Spleen (tissue), 11 donors: Measurements from ENCODE around the gene SYDE2. TPM values are rescaled to one million over a fixed set of nuclear protein-coding genes. Genes with fewer than 3 reads are reported as not detected.
"Not testable (repeated sequence)": the region's sequence is repeated elsewhere in the genome, so short reads cannot be mapped to it uniquely, and the experiment has no call there.

Experiments used
- DNase-seq: peaks from one replicate; pipeline ENCODE4 v3.0.0-alpha.2; 2020
- H3K27ac ChIP-seq, 8 donors: fragments of 200-600 bp; sonication (generic) in 7 of 8; 1 replicate in 4 of 8; 2 replicates in 4 of 8; pipeline versions ENCODE4 v1.5.0 to v1.8.0; 2016 to 2021; ENCODE audit warnings: inconsistent platforms in 4 of 8, mild to moderate bottlenecking in 4 of 8, moderate library complexity in 1 of 8
- H3K27me3 ChIP-seq, 7 donors: fragments of 200-600 bp; sonication (generic) in 6 of 7; replicated peaks in 1 of 7; 1 replicate in 4 of 7; 2 replicates in 3 of 7; pipeline versions ENCODE4 v1.5.0 to v1.8.0; 2016 to 2021; ENCODE audit warnings: inconsistent platforms in 3 of 7, mild to moderate bottlenecking in 1 of 7
- H3K36me3 ChIP-seq, 6 donors: fragments of 200-600 bp; sonication (generic) in 5 of 6; 1 replicate in 4 of 6; 2 replicates in 2 of 6; pipeline versions ENCODE4 v1.5.0 to v1.8.0; 2016 to 2021; ENCODE audit warnings: inconsistent platforms in 2 of 6
- H3K4me1 ChIP-seq, 6 donors: fragments of 200-600 bp; sonication (generic) in 5 of 6; 1 replicate in 3 of 6; 2 replicates in 3 of 6; pipeline versions ENCODE4 v1.5.0 to v1.8.0; 2016 to 2021; ENCODE audit warnings: inconsistent platforms in 3 of 6
- H3K4me3 ChIP-seq, 8 donors: fragments of 200-600 bp; sonication (generic) in 7 of 8; 1 replicate in 4 of 8; 2 replicates in 4 of 8; pipeline versions ENCODE4 v1.5.0 to v1.8.0; 2016 to 2021; ENCODE audit warnings: inconsistent platforms in 4 of 8, mild to moderate bottlenecking in 4 of 8, moderate library complexity in 2 of 8
- H3K9me3 ChIP-seq, 8 donors: fragments of 200-600 bp; sonication (generic) in 7 of 8; 1 replicate in 4 of 8; 2 replicates in 4 of 8; pipeline versions ENCODE4 v1.5.0 to v1.8.0; 2016 to 2021; ENCODE audit warnings: inconsistent platforms in 4 of 8
- CTCF ChIP-seq, 11 experiments: fragments of 200-600 bp in 7 of 11; fragments of 450-650 bp in 4 of 11; sonication (generic) in 4 of 11; IDR thresholded peaks in 8 of 11; conservative IDR thresholded peaks in 3 of 11; 1 replicate in 7 of 11; 2 replicates in 4 of 11; pipeline versions ENCODE4 v1.4.0 to v1.8.0; 2016 to 2021; ENCODE audit warnings: antibody characterized with exemption in 11 of 11, inconsistent platforms in 4 of 11, mild to moderate bottlenecking in 1 of 11
- POLR2A ChIP-seq, 3 donors: fragments of 450-650 bp; IDR thresholded peaks; one replicate each; pipeline ENCODE4 v1.5.1; 2017; ENCODE audit warnings: antibody characterized with exemption in 3 of 3, mild to moderate bottlenecking in 1 of 3
- POLR2AphosphoS5 ChIP-seq, 3 donors: sonication (generic); formaldehyde crosslinking; IDR thresholded peaks; one replicate each; pipeline ENCODE4 v1.5.1; 2017; ENCODE audit warnings: antibody characterized with exemption in 3 of 3
- WGBS, 5 donors: extraction: QIAGEN DNeasy Blood & Tissue Kit in 3 of 5; methylation state at CpG; one replicate each; pipeline versions ENCODE4 v1.1.5 to v1.1.7; 2013 to 2018; 5-methylcytosine and 5-hydroxymethylcytosine counted together
- intact Hi-C: fragments of 100-400 bp; cut with DNase I; formaldehyde crosslinking; loops from one replicate; pipeline ENCODE4 v1.15.0; 2023; ENCODE audit warnings: low total_unique reads
- polyA plus RNA-seq, 3 donors: library from polyadenylated mRNA; stranded (reverse); fragments of 200-250 nt; gene quantifications; one replicate each; pipeline ENCODE4 v1.2.1, GENCODE V29; 2013
- total RNA-seq, 7 donors: library from RNA; depleted of rRNA in 3 of 7; stranded (reverse); fragments of >200 nt in 3 of 7; fragmentation: NEBNext Ultra II Directional in 4 of 7; extraction: Animal tissue kit (Norgen Biotek cat#: 25700) in 4 of 7; gene quantifications; one replicate each; pipeline versions ENCODE4 v1.1.0 to v1.2.1, GENCODE V29; 2016 to 2021
- donor health status: healthy with polysubstance abuse.
- donor health status: DM: no; HTN: no; CAD: no; lungs with moderate emphysema.
- donor health status: DM: no; HTN: no; CAD: no.
- donor health status: Bipolar disorder and iron deficiency.
- donor health status: healthy.
- donor health status: DM: no; HTN: no; CAD: no.
- donor health status: DM: yes; HTN: yes; CAD: no.

Gene SYDE2
- total and polyA plus RNA-seq, 10 donors = 0.09 to 3.6 (median 2.5) TPM

- no peaks in the 10 kb centered on the region for H3K36me3 ChIP-seq
- H3K27ac ChIP-seq = no peak overlapping the region
- WGBS, 5 donors = 65 to 86% (median 77%) methylated on average over 4 to 5 of the region's 5 CpGs
- no peaks in the 10 kb centered on the region for H3K27me3 ChIP-seq
- H3K4me3 ChIP-seq = no peak overlapping the region
- no peaks in the 10 kb centered on the region for H3K4me1 ChIP-seq
- TF ChIP-seq POLR2AphosphoS5 (IDR thresholded peaks at IDR 0.05) (no peak), POLR2A (IDR thresholded peaks at IDR 0.05) (no peak), CTCF (IDR thresholded peaks at IDR 0.05 in 8 of 11, conservative IDR thresholded peaks at IDR 0.05 in 3 of 11) (no peak)
- no peak for DNase-seq
- intact Hi-C loops = no loop called here
- no peaks in the 10 kb centered on the region for H3K9me3 ChIP-seq
Measured at GRCh38 chr1:85142753-85143152, 58.1 kb downstream of the SYDE2 start.

DNA sequence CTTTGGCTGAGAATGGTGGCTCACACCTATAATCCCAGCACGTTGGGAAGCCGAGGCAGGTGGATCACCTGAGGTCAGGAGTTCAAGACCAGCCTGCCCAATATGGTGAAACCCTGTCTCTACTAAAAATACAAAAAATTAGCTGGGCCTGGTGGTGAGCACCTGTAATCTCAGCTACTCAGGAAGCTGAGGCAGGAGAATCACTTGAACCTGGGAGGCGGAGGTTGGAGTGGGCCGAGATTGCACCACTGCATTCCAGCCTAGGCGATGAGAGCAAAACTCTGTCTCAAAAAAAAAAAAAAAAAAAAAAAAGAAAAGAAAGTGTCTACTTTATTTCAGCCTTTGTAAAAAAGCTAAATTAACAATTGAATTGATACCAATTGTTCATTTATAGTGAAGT is 62.4 kb downstream of the SYDE2 start:
- DNase-seq, H3K27ac ChIP-seq, H3K9me3 ChIP-seq, H3K4me1 ChIP-seq, intact Hi-C loops, H3K27me3 ChIP-seq, H3K36me3 ChIP-seq, H3K4me3 ChIP-seq: not testable (repeated sequence)
- WGBS, 5 donors = 93 to 97% (median 97%) methylated on average over 5 of the region's 5 CpGs

- Histone ChIP-seq H3K9me3 (no peaks in the 10 kb centered on the region), H3K27ac (no peak overlapping the region), H3K4me1 (no peaks in the 10 kb centered on the region), H3K36me3 (no peaks in the 10 kb centered on the region), H3K27me3 (no peaks in the 10 kb centered on the region), H3K4me3 (no peak overlapping the region)
- DNase-seq = no peak
- TF ChIP-seq POLR2A (IDR thresholded peaks at IDR 0.05) (no peak), POLR2AphosphoS5 (IDR thresholded peaks at IDR 0.05) (no peak), CTCF (IDR thresholded peaks at IDR 0.05 in 8 of 11, conservative IDR thresholded peaks at IDR 0.05 in 3 of 11) (no peak)
- intact Hi-C loops = no loop called here
- 67 to 86% (median 75%) methylated on average over 9 of the region's 9 CpGs for WGBS, 5 donors
Measured at GRCh38 chr1:85137660-85138059, 63.2 kb downstream of the SYDE2 start.

DNA sequence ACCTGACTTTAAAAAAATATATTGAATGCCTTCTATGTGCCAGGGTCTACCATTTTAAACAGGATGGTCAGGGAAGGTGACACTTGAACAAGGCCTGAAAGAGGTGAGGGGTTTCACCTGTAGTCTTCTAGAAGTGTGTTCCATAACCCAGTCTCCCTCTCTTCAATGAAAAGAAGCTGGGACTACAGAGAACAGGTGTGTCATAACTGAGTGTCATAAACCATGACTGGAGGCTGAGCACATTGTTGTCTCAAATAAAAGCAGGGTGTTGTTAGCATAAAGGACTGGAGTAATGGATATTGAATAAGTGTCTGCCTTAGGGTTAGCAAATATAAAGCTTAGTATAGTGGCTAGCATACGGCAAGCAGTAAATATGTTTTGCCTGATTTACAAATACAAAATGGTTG is 65.4 kb downstream of the SYDE2 start:
- Histone ChIP-seq H3K36me3 (no peaks in the 10 kb centered on the region), H3K27me3 (no peaks in the 10 kb centered on the region), H3K27ac (no peak overlapping the region), H3K4me3 (no peak overlapping the region), H3K4me1 (no peaks in the 10 kb centered on the region), H3K9me3 (no peaks in the 10 kb centered on the region)
- TF ChIP-seq POLR2A (IDR thresholded peaks at IDR 0.05) (no peak), POLR2AphosphoS5 (IDR thresholded peaks at IDR 0.05) (no peak), CTCF (IDR thresholded peaks at IDR 0.05 in 8 of 11, conservative IDR thresholded peaks at IDR 0.05 in 3 of 11) (no peak)
- no peak for DNase-seq
- WGBS, 5 donors = 86 to 100% (median 92%) methylated on average over 1 of the region's 1 CpG
- intact Hi-C loops = no loop called here
